Natural killer cell (primary cell): ENCODE data around the gene THYN1. TPM values are rescaled to one million over a fixed set of nuclear protein-coding genes. Genes with fewer than 3 reads are reported as not detected.

Experiments
- ATAC-seq, 3 donors: fragments of 150-1000 bp in 2 of 3; fragments of 200-7000 bp in 1 of 3; cut with Tn5 transposase; 1 replicate in 1 of 3; 2 replicates in 2 of 3; pipeline ENCODE4 v1.10.0; 2021; ENCODE audit warnings: mild to moderate bottlenecking in 2 of 3, moderate library complexity in 2 of 3
- DNase-seq, 2 donors: peaks; one replicate each; pipeline versions ENCODE4 v3.0.0 to v3.0.0-alpha.2; 2013 to 2021; ENCODE audit warnings: mixed read lengths in 1 of 2
- H3K27ac ChIP-seq: one replicate; pipeline ENCODE4 v1.5.1; 2013; ENCODE audit warnings: mild to moderate bottlenecking, low read length
- H3K27me3 ChIP-seq: one replicate; pipeline ENCODE4 v1.6.1; 2013; ENCODE audit warnings: low read length; ENCODE audit not compliant: control insufficient read depth, insufficient read depth
- H3K36me3 ChIP-seq: one replicate; pipeline ENCODE4 v1.6.1; 2013; ENCODE audit warnings: low read length; ENCODE audit not compliant: control insufficient read depth, insufficient read depth
- H3K4me1 ChIP-seq: one replicate; pipeline ENCODE4 v1.6.1; 2013; ENCODE audit warnings: low read length; ENCODE audit not compliant: control insufficient read depth, insufficient read depth
- H3K4me3 ChIP-seq: one replicate; pipeline ENCODE4 v1.5.1; 2013; ENCODE audit warnings: low read length
- H3K9me3 ChIP-seq: one replicate; pipeline ENCODE4 v1.6.1; 2013; ENCODE audit warnings: low read length; ENCODE audit not compliant: control insufficient read depth, insufficient read depth
- H3K27ac Mint-ChIP-seq, 2 donors: one replicate each; pipeline ENCODE4 v1.8.0; 2022; ENCODE audit warnings: mild to moderate bottlenecking in 2 of 2, mixed read lengths in 2 of 2, moderate library complexity in 1 of 2
- H3K27me3 Mint-ChIP-seq, 2 donors: one replicate each; pipeline ENCODE4 v1.8.0; 2022; ENCODE audit warnings: low read depth in 2 of 2, mixed read lengths in 2 of 2
- H3K36me3 Mint-ChIP-seq: one replicate; pipeline ENCODE4 v1.8.0; 2022; ENCODE audit warnings: mixed read lengths
- H3K4me1 Mint-ChIP-seq, 2 donors: one replicate each; pipeline ENCODE4 v1.8.0; 2022; ENCODE audit warnings: mixed read lengths in 2 of 2
- H3K4me3 Mint-ChIP-seq: one replicate; pipeline ENCODE4 v1.8.0; 2022; ENCODE audit warnings: mild to moderate bottlenecking, moderate library complexity, mixed read lengths
- H3K9me3 Mint-ChIP-seq, 2 donors: one replicate each; pipeline ENCODE4 v1.8.0; 2022; ENCODE audit warnings: mixed read lengths in 2 of 2
- CTCF ChIP-seq: fragments of 200-600 bp; IDR thresholded peaks from one replicate; pipeline ENCODE4 v1.8.0; 2022; ENCODE audit warnings: antibody characterized with exemption
- WGBS: methylation state at CpG from one replicate; pipeline ENCODE4 v1.1.7; 2013; ENCODE audit warnings: missing lambda C conversion rate; ENCODE audit not compliant: insufficient coverage; 5-methylcytosine and 5-hydroxymethylcytosine counted together
- intact Hi-C: fragments of 100-400 bp; cut with micrococcal nuclease; formaldehyde crosslinking; loops from one replicate; pipeline ENCODE4 v1.14.2; 2022
- total RNA-seq, 4 donors: library from RNA; stranded (reverse); fragments of 120-200 nt in 1 of 4; gene quantifications; one replicate each; pipeline versions ENCODE4 v1.2.3 to v1.2.4, GENCODE V29; 2013 to 2022

Gene THYN1
- total RNA-seq, 3 donors from 2014 or later (not counting 1 experiment from before 2014, with no cell fraction given) = 21.6 to 25.4 (median 24.0) TPM

- 27% methylated on average over 35 of the region's 36 CpGs for WGBS
- H3K27me3 Mint-ChIP-seq = peaks cover 66 to 80% of the 10 kb centered on the region in 2 donors
- Histone ChIP-seq H3K27me3 (peaks cover 40% of the 10 kb centered on the region), H3K27ac (no peak overlapping the region), H3K9me3 (peaks cover 6% of the 10 kb centered on the region), H3K4me3 (no peak overlapping the region), H3K4me1 (peaks cover 16% of the 10 kb centered on the region), H3K36me3 (no peaks in the 10 kb centered on the region)
- H3K4me3 Mint-ChIP-seq = peak overlapping the region; percentile 88
- TF ChIP-seq CTCF = no peak
- peaks cover 16 to 19% of the 10 kb centered on the region in 2 donors for H3K4me1 Mint-ChIP-seq
- no peak for ATAC-seq
- DNase-seq = no peak
- intact Hi-C loops = no loop called here
- no peak overlapping the region for H3K27ac Mint-ChIP-seq
- H3K36me3 Mint-ChIP-seq = no peaks in the 10 kb centered on the region
- no peaks in the 10 kb centered on the region for H3K9me3 Mint-ChIP-seq
Observed at GRCh38 chr11:134277183-134278001, 24.2 kb upstream of the THYN1 start.

- no peak for TF ChIP-seq CTCF
- H3K27ac Mint-ChIP-seq = no peak overlapping the region
- intact Hi-C loops = no loop called here
- no peaks in the 10 kb centered on the region for H3K36me3 Mint-ChIP-seq
- Histone ChIP-seq H3K36me3 (no peaks in the 10 kb centered on the region), H3K27me3 (peaks cover 40% of the 10 kb centered on the region), H3K4me3 (peak overlapping the region; percentile 49), H3K9me3 (peaks cover 6% of the 10 kb centered on the region), H3K4me1 (peaks cover 16% of the 10 kb centered on the region), H3K27ac (no peak overlapping the region)
- ATAC-seq (peak; percentile 2 to 12 (median 4)), DNase-seq (peak in 1 of 2 donors; percentile 19)
- peak overlapping the region; percentile 92 for H3K4me3 Mint-ChIP-seq
- 2% methylated on average over 88 of the region's 88 CpGs for WGBS
- H3K4me1 Mint-ChIP-seq = peaks cover 16 to 19% of the 10 kb centered on the region in 2 donors
- no peaks in the 10 kb centered on the region for H3K9me3 Mint-ChIP-seq
- peaks cover 71 to 86% of the 10 kb centered on the region in 2 donors for H3K27me3 Mint-ChIP-seq
Observed at GRCh38 chr11:134276396-134277182, 23.4 kb upstream of the THYN1 start.

- Mint-ChIP-seq H3K36me3 (no peaks in the 10 kb centered on the region), H3K27ac (no peak within 1 kb of the TSS), H3K27me3 (peaks cover 72 to 89% of the 10 kb centered on the region in 2 donors), H3K9me3 (no peaks in the 10 kb centered on the region), H3K4me1 (peaks cover 18 to 20% of the 10 kb centered on the region in 2 donors), H3K4me3 (peak within 1 kb of the TSS; percentile 92)
- peaks cover 6% of the 10 kb centered on the region for H3K9me3 ChIP-seq
- peaks cover 16% of the 10 kb centered on the region for H3K4me1 ChIP-seq
- WGBS = 2% methylated on average over 68 of the region's 68 CpGs
- ATAC-seq = peak; percentile 85 to 92 (median 92)
- H3K27me3 ChIP-seq = peaks cover 40% of the 10 kb centered on the region
- H3K27ac ChIP-seq = no peak within 1 kb of the TSS
- intact Hi-C loops = no loop called here
- no peaks in the 10 kb centered on the region for H3K36me3 ChIP-seq
- H3K4me3 ChIP-seq = peak within 1 kb of the TSS; percentile 49
- peak; percentile 38 for TF ChIP-seq CTCF
- DNase-seq = peak in 1 of 2 donors; percentile 88
Observed at GRCh38 chr11:134275534-134276395, 22.6 kb upstream of the THYN1 start, which contains the start of gene GLB1L3. Gene GLB1L3, plus strand, starts transcription at chr11:134276379. Its CDS starts 362 bp downstream, at chr11:134276741.
